Endodermal cell (in vitro differentiated cells): ENCODE measurements around the gene EEF1AKMT4. TPM values are rescaled to one million over a fixed set of nuclear protein-coding genes. Genes with fewer than 3 reads are reported as not detected.

Experiments
- DNase-seq: peaks from one replicate; pipeline ENCODE4 v3.0.0-alpha.2; 2017
- H3K27ac ChIP-seq: 2 replicates; pipeline ENCODE4 v1.5.1; 2013; ENCODE audit warnings: mild to moderate bottlenecking, low read depth, low read length, moderate library complexity
- H3K27me3 ChIP-seq: 2 replicates; pipeline ENCODE4 v1.6.1; 2013; ENCODE audit warnings: mild to moderate bottlenecking, low read length, moderate library complexity; ENCODE audit not compliant: insufficient read depth, control insufficient read depth, poor library complexity, severe bottlenecking
- H3K36me3 ChIP-seq: 2 replicates; pipeline ENCODE4 v1.7.0; 2013; ENCODE audit warnings: mild to moderate bottlenecking, low read length, moderate library complexity; ENCODE audit not compliant: control insufficient read depth, insufficient read depth
- H3K4me1 ChIP-seq: one replicate; pipeline ENCODE4 v1.7.0; 2013; ENCODE audit warnings: low read length; ENCODE audit not compliant: control insufficient read depth, insufficient read depth
- H3K4me3 ChIP-seq: 2 replicates; pipeline ENCODE4 v1.5.1; 2013; ENCODE audit warnings: mild to moderate bottlenecking, low read length, moderate library complexity
- H3K9ac ChIP-seq: 2 replicates; pipeline ENCODE4 v1.6.1; 2013; ENCODE audit warnings: mild to moderate bottlenecking, low read length, moderate library complexity; ENCODE audit not compliant: poor library complexity, severe bottlenecking; ENCODE audit errors: extremely low read depth
- H3K9me3 ChIP-seq: 2 replicates; pipeline ENCODE4 v1.6.1; 2013; ENCODE audit warnings: mild to moderate bottlenecking, low read length, moderate library complexity; ENCODE audit not compliant: control insufficient read depth
- H3K27ac Mint-ChIP-seq: 2 replicates; pipeline ENCODE4 v1.8.0; 2020; ENCODE audit warnings: mixed read lengths
- H3K27me3 Mint-ChIP-seq: 2 replicates; pipeline ENCODE4 v1.8.0; 2021; ENCODE audit warnings: mild to moderate bottlenecking, mixed read lengths; ENCODE audit not compliant: insufficient read depth
- H3K36me3 Mint-ChIP-seq: 2 replicates; pipeline ENCODE4 v1.8.0; 2020; ENCODE audit warnings: low read depth, mixed read lengths
- H3K4me1 Mint-ChIP-seq: 2 replicates; pipeline ENCODE4 v1.8.0; 2020; ENCODE audit warnings: mixed read lengths
- H3K4me3 Mint-ChIP-seq: 2 replicates; pipeline ENCODE4 v1.8.0; 2020; ENCODE audit warnings: mild to moderate bottlenecking, moderate library complexity, mixed read lengths
- H3K9me3 Mint-ChIP-seq: 2 replicates; pipeline ENCODE4 v1.8.0; 2020; ENCODE audit warnings: mild to moderate bottlenecking, mixed read lengths
- CTCF ChIP-seq: fragments of 200-600 bp; sonication (generic); conservative IDR thresholded peaks from 2 replicates; pipeline ENCODE4 v1.5.0; 2021; ENCODE audit warnings: antibody characterized with exemption, mild to moderate bottlenecking
- WGBS, 2 experiments: methylation state at CpG; one replicate each; pipeline versions ENCODE4 v1.1.5 to v1.1.7; 2013; ENCODE audit warnings: missing lambda C conversion rate in 2 of 2, mixed read lengths in 1 of 2; ENCODE audit not compliant: insufficient coverage in 1 of 2, insufficient read length in 1 of 2; 5-methylcytosine and 5-hydroxymethylcytosine counted together
- total RNA-seq, 2 donors: library from RNA; stranded (reverse); fragmentation: NEBNext Ultra II Directional in 1 of 2; extraction: Animal tissue kit (Norgen Biotek cat#: 25700) in 1 of 2; gene quantifications; 2 replicates in 1 of 2; 3 replicates in 1 of 2; pipeline ENCODE4 v1.2.1, GENCODE V29; 2021

EEF1AKMT4 gene
- total RNA-seq, 2 donors from 2014 or later, result 4.5 to 5.2 TPM

GRCh38 chr3:184257083-184257915, 7.8 kb downstream of the EEF1AKMT4 start:
- H3K4me3 ChIP-seq, result no peak overlapping the region

GRCh38 chr3:184258926-184259325, 9.5 kb downstream of the EEF1AKMT4 start:
- no peak overlapping the region for H3K27ac Mint-ChIP-seq
- peaks cover 94% of the 10 kb centered on the region for H3K27me3 ChIP-seq
- peaks cover 6% of the 10 kb centered on the region for H3K36me3 Mint-ChIP-seq
- no peaks in the 10 kb centered on the region for H3K9me3 ChIP-seq
- peaks cover 82% of the 10 kb centered on the region for H3K27me3 Mint-ChIP-seq
- H3K4me1 Mint-ChIP-seq, result peaks cover 14% of the 10 kb centered on the region
- no peak for DNase-seq
- WGBS, 2 experiments, result 82 to 86% methylated on average over 4 to 5 of the region's 5 CpGs
- H3K9me3 Mint-ChIP-seq, result no peaks in the 10 kb centered on the region
- H3K9ac ChIP-seq, result no peak overlapping the region
- no peak overlapping the region for H3K4me3 ChIP-seq
- H3K27ac ChIP-seq, result no peak overlapping the region
- TF ChIP-seq CTCF, result no peak
- H3K4me3 Mint-ChIP-seq, result peak overlapping the region; percentile 32
- no peaks in the 10 kb centered on the region for H3K4me1 ChIP-seq
- no peaks in the 10 kb centered on the region for H3K36me3 ChIP-seq

More at GRCh38 chr3:184257083-184257915, 7.8 kb downstream of the EEF1AKMT4 start:
- Mint-ChIP-seq H3K9me3 (no peaks in the 10 kb centered on the region), H3K4me3 (no peak overlapping the region), H3K27ac (no peak overlapping the region), H3K36me3 (peaks cover 6% of the 10 kb centered on the region), H3K27me3 (peaks cover 78% of the 10 kb centered on the region), H3K4me1 (peaks cover 10% of the 10 kb centered on the region)
- no peak overlapping the region for H3K27ac ChIP-seq
- no peak overlapping the region for H3K9ac ChIP-seq
- peaks cover 94% of the 10 kb centered on the region for H3K27me3 ChIP-seq
- no peaks in the 10 kb centered on the region for H3K36me3 ChIP-seq
- no peak for TF ChIP-seq CTCF
- WGBS, 2 experiments, result 88 to 92% methylated on average over 16 to 23 of the region's 23 CpGs
- no peaks in the 10 kb centered on the region for H3K9me3 ChIP-seq
- no peaks in the 10 kb centered on the region for H3K4me1 ChIP-seq
- DNase-seq, result no peak

- no peak overlapping the region for H3K4me3 ChIP-seq
- no peaks in the 10 kb centered on the region for H3K36me3 ChIP-seq
- TF ChIP-seq CTCF, result no peak
- no peak overlapping the region for H3K9ac ChIP-seq
- H3K9me3 ChIP-seq, result no peaks in the 10 kb centered on the region
- Mint-ChIP-seq H3K36me3 (peaks cover 6% of the 10 kb centered on the region), H3K27me3 (peaks cover 84% of the 10 kb centered on the region), H3K9me3 (no peaks in the 10 kb centered on the region), H3K4me3 (peak overlapping the region; percentile 32), H3K27ac (no peak overlapping the region), H3K4me1 (peaks cover 14% of the 10 kb centered on the region)
- H3K27ac ChIP-seq, result no peak overlapping the region
- peaks cover 92% of the 10 kb centered on the region for H3K27me3 ChIP-seq
- DNase-seq, result no peak
- H3K4me1 ChIP-seq, result no peaks in the 10 kb centered on the region
- WGBS, 2 experiments, result 19 to 35% methylated on average over 3 to 28 of the region's 28 CpGs
These were observed 10.0 kb downstream of the EEF1AKMT4 start for GRCh38 chr3:184259396-184259877.
